HG03159 (cell line): ENCODE data around the gene GLYAT.

Source experiments
- ATAC-seq: cut with Tn5 transposase; IDR thresholded peaks from one replicate; pipeline ENCODE4 v1.9.1; 2021; ENCODE audit warnings: mild to moderate bottlenecking, moderate library complexity; ENCODE audit not compliant: unreplicated experiment

Gene GLYAT, protein sequence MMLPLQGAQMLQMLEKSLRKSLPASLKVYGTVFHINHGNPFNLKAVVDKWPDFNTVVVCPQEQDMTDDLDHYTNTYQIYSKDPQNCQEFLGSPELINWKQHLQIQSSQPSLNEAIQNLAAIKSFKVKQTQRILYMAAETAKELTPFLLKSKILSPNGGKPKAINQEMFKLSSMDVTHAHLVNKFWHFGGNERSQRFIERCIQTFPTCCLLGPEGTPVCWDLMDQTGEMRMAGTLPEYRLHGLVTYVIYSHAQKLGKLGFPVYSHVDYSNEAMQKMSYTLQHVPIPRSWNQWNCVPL

DNA sequence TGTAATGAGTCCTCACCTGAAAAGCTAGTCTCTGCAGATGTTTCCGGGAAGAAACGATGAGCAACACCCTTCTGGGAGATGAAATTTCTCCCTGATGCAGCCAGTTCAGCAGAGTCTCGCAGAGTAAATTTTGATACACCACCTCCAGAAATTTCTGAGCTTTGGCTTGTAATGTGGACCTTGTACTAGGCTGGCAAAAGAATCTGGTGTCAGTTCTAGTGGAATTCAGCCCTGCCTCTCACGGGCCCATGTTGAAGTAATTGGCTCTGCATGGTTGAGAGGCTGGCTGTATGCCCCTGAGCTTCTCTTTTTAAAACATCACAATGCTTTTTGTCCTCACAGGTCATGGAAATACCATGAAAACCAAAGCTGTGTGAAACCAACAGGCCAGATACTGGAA is at the start of gene GLYAT:
Gene GLYAT (minus strand): TSS at position 125 of the 400 bp plus-strand sequence. CDS start 7,447 bp downstream, outside the sequence.
- ATAC-seq, result no peak

DNA sequence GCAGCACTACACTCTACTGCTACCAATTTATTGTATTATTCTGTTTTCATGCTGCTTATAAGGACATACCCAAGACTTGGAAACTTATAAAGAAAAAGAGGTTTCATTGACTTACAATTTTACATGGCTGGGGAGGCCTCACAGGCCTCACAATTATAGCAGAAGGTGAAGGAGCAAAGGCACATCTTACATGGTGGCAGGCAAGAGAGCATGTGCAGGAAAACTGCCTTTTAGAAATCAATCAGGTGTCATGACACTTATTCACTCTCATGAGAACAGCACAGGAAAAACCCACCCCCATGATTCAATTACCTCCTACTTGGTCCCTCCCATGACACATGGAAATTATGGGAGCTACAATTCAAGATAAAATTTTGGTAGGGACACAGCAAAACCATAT is 49.6 kb upstream of the GLYAT start:
- no peak for ATAC-seq

DNA sequence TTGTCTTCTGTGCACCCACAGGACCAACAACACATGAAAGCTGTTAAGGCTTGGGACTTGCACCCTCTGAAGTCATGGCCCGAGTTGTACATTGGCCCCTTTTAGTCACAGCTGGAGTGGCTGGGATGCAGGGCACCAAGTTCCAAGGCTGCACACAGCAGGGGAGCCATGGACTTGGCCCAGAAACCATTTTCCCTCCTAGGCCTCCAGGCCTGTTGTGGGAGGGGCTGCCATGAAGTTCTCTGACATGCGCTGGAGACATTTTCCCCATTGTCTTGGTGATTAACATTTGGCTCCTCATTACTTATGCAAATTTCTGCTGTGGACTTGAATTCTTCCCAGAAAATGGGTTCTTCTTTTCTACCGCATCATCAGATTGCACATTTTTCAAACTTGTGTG is 48.8 kb upstream of the GLYAT start:
- no peak for ATAC-seq

DNA sequence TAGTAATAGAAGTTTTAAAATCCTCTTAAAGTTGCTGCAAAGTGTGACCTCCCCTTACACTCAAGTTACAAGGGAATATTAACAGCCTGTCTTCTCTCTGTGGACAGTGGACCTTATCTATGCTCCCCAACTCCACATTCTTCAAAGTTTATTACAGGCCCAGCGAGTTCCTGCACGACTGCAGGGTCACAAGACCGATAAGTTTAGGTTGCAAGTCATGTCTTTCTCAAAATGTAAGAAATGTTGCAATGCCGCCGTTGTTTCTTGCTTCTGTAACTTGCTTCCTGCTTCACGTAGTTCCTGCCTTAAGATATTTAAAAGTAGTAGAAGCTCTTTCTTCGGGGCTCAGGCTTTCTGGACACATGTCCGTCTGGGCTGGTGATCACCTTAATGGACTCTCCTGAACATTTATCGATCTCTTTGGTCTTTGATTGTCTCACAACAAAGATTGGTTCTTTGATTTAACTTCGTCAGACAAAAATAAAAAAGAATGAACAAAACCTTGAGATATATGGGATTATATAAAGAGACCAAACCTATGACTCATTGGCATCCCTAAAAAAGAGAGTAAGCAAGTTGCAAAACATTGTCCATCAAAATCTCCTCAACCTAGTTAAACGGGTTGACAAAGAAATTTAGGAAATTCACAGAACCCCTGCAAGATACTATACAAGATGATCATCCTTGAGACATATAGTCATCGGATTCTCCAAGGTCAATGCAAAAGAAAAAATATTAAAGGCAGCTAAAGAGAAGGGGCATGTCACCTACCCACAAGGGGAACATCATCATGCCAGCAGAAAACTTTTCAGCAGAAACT is 45.4 kb upstream of the GLYAT start:
- no peak for ATAC-seq

DNA sequence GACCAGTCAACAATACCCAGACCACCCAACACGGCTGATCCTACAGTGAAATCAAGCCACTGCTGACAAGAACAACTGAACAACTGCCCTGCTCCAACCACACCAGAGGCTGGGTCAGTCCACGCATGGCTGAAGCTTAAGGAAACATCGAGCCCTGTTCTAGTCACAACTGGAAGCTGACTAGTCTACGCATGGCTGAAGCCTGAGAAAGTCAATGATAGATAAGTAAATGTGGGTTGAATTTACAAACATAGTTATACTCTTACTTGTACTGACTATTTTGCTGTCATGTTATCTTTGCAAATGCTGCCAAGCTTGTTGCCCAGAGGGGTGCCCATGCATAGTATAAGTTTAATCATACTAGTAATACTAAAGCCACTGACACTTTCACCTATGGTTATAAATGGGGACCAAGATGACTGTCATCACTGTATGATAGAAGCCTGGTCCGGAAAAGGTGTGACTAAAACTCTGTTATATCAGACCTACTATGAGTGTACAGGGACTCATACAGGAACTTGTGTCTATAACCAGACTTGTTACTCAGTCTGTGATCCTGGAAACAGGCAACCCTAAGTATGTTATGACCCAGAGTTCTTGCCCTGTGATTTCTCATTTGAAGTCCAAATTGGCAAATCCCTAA is 43.4 kb upstream of the GLYAT start:
- ATAC-seq, result no peak

DNA sequence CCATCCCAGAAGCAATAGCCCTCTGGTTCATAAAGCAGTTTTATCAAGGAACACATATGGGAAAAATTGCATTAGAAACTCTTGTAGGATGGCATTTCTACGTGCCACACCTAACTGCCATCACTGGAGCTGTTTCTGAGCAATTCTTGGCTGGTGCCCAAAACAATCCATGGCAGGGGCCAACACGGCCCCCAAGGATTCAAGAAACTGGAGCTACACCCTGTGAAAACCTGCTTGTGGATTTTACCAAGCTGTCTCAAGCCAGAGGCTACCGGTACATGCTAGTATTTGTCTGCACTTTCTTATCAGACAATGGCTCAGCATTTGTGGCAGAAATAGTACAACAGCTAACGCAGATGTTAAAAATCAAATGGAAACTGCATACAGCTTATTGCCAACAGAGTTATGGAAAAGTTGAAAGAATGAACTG is 42.4 kb upstream of the GLYAT start:
- ATAC-seq, result no peak

DNA sequence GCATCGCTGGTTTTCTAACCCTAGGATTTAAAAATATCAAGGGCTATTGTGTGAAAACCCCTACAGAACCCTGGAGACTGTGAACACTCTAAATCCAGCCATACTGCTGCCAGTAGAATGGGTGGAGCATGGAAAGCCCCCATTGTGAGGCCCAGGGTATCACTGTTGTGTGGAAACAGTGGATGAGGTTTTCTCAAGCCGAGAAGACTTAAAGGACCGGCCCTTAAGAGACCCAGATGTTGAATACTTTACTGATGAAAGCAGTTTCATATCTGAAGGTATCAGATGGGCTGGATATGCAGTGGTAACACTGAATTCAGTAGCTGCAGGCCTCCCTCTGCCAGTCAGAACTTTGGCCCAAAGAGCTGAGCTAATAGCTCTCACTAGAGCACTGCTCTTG is 41.6 kb upstream of the GLYAT start:
- ATAC-seq, result no peak

DNA sequence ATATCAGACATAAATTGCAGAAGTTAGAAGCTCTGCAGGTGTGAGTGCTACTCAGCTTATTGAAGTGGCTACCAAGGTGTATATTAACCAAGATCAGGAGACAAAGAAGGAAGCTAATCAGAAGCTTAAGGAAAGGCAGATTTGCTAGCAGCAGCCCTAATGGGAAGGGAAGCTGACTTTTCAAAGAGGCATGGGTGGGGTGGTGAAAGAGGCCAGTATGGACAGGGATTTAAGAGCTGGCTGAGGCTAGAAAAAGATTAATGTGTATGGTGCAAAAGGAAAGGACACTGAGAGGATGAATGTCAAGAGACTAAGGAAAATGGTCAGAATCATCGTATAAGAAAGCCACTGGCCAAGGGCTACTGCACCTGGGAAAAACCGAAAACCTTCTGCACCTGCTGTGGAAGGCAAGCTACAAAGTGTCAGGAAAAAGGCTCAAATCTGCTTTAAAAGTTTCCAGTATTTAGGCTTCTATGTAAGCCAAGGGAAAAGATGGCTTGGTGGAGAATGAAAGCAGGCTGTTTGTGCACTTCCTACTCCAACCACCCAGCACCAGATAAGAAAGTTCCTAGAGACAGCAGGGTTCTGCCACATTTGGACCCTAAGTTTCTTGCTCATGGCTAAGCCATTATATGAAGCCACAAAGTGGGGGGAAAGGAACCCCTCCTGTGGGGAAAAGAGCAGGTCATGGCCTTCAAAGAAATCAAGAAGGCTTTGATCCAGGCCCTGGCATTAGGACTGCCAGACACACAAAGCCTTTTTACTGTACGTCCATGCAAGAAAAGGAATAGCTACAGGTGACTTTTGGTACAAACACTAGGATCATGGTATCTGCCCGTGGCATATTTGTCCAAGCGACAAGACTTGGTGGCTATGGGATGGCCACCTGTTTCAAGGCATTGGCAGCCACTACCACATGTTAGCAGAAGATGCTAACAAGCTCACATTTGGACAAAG is 40.9 kb upstream of the GLYAT start:
- no peak for ATAC-seq

DNA sequence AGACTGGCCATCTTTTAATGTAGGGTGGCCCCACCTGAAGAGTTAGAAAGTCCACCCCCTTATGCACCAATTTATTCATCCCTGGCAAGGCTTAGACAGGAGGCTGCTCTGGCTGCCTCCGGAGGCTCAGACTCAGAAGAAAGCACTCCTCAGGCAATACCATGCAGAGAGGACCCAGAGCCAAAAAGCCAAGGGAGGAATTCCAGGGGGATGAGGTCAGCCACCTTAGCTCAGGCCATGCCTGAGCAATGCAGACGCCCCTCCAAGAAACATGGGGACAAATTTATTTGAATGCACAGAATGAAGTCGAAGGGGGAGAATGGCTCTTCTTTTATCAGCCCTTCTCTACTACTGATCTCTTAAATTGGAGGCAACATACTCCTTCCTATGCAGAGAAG is 39.7 kb upstream of the GLYAT start:
- ATAC-seq, result no peak

DNA sequence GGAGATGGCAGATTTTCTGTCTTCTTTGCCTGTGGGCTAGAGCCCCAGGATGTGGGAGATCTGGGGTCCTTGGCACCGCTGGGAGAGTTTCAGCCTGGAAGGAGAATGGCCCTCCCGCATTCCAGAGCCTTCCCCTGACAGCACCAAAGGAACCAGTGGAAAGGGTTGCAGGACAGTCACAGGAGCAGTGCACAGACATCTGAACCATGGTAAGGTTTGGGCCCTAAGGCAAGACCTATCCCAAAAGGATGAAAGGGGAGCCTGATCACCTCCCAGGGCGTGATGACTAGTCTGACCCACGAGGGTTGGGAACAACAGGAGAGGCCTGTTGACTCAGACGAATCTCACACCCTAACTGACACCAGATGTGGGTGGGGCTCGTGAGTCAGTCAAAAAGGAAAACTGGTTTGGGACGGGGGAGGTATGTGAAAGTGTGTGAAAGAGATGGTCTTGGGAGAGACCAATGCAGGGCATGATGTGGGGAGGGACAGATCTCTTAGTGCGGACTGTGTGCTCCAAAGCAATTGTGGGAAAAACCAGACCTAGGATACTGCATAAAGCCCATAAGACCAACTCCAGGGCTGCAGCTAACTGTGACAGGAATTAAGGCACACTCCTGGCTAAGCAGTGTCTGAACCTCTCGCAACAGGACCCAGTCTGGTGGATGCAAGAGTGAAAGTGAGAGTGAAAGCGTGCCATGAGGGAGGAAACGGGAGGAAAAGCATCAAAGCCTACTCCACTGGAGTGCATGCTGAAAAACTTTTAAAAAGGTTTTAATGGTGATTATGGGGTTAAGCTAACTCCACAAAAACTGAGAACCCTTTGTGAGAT is 39.1 kb upstream of the GLYAT start:
- ATAC-seq, result no peak

DNA sequence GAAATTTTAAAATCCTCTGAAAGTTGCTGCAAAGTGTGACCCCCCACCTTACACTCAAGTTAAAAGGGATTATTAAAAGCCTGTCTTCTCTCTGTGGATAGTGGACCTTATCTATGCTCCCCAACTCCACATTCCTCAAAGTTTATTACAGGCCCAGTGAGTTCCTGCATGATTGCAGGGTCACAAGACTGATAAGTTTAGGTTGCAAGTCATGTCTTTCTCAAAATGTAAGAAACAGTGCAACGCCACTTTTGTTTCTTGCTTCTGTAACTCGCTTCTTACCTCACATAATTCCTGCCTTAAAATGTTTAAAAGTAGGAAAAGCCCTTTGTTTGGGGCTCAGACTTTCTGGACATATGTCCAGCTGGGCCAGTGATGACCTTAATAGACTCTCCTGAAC is 38.4 kb upstream of the GLYAT start:
- no peak for ATAC-seq

DNA sequence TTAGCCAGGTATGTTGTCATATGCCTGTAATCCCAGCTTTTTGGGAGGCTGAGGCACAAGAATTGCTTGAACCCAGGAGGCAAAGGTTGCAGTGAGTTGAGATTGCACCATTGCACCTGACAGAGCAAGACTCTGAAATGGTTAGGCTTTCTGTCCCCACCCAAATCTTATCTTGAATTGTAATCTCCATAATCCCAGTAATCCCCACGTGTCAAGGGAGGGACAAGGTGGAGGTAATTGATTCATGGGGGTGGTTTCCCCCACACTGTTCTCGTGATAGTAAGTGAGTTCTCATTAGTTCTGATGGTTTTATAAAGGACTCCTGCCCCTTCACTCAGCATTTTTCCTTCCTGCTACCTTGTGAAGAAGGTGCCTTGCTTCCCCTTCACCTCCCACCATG is 37.6 kb upstream of the GLYAT start:
- ATAC-seq, result no peak

DNA sequence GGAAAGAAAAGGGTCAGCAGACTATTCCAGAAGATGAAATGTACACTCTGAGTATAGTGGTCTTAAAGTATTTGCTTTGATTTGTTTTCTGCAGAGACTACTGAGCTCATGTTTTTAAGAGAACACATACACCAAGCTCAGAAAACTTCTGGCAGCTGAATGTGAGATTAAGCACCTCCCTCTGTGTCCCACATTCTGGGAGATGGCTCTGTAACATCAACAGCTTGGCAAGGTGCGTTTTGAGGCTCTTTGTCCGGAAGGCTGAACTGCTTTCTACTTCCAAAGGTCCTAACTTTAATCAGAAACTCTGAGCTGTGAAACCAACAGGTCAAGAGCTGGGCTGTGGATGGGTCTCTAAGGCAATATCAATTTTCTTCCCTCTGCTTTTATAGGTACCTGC is 36.4 kb upstream of the GLYAT start:
- no peak for ATAC-seq

DNA sequence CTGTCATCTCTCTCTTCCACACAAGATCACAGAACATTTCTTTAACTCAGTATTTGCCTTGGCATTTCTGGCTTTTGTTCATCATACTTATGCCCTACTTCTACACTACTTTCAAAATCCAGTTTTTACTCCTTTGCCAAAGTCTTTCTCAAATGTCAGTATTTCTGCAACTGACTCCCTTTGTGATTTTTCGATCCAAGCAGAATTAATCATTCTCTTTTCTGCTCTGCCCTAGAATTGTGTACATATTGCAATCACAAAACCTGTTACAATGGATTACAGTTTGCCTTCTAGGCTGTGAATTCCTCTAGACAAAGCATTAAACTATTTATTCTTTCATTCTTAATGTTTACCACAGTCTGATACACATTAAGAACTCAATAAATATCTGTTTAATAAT is 33.3 kb upstream of the GLYAT start:
- ATAC-seq, result no peak

DNA sequence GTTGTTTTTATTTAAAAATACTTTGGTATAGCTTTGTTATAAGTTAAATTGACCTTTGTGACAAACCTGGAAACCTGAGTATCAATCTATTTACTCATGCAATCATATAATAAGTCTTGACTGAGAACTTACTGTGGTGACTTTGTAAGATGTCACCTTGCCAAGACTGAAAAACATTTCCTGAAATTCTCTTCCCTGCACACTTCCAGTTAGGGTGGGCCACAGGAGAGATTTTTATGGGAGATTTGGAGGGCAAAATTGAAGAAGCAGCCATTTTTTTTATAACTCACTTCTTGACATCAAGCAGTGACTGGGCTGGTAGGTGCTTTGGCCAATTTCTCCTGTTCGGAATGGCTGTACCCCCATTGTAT is 31.4 kb upstream of the GLYAT start:
- no peak for ATAC-seq

DNA sequence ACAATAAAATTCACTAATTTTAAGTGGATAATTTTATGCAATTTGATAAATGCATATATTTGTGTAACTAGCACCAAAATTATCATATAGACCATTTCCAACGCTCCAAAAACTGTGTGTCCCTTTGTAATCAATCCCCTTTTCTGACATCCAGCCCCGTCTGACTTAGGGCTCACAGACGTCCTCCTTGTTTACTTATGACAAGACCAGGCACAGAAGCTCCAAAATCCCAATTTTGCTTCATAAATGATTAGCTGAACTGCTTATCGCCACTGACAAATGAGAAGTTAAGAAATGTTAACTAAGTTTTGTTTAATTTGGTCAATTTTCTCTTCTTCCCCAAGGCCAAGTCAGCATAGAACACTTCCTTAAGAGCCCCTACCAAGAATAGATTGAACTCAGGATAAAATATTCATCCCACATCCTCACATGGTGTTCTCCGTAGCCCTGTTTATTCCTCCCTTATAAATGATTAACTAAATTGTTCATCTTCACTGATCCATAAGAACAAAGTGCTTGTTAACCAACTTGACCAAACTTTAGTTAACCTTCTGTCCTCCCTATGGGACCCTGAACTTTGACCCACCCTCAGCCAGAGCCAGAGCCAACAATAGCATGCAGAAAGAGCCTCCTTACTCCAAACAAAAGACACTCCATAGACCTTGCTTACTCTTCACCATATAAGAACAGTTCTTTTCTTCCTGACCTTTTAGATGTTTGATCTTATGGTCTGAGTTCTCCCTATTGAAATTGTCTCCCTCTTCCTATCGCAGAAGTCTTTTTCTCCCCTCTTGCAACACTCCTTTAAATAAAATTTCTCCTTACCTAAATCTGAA is 30.8 kb upstream of the GLYAT start:
- ATAC-seq, result no peak

DNA sequence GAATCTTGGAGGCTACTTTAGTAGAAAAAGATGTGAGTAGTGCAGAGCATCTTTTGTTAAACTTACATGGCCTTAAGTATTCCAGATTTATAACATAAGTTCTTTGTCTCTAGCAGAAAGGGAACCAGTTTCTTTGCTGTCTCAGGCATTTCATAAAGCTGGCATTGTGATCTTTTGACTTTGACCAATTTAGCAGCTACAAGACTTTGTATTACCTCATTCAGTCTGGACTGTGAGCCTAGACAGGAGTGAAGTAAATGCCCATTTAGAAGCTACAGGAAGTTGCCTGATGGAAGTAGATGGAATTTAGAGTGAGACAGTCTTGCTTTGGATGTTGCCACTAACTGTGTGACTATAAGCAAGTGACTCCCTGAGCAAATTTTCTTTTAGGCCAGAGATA is 25.7 kb upstream of the GLYAT start:
- no peak for ATAC-seq

DNA sequence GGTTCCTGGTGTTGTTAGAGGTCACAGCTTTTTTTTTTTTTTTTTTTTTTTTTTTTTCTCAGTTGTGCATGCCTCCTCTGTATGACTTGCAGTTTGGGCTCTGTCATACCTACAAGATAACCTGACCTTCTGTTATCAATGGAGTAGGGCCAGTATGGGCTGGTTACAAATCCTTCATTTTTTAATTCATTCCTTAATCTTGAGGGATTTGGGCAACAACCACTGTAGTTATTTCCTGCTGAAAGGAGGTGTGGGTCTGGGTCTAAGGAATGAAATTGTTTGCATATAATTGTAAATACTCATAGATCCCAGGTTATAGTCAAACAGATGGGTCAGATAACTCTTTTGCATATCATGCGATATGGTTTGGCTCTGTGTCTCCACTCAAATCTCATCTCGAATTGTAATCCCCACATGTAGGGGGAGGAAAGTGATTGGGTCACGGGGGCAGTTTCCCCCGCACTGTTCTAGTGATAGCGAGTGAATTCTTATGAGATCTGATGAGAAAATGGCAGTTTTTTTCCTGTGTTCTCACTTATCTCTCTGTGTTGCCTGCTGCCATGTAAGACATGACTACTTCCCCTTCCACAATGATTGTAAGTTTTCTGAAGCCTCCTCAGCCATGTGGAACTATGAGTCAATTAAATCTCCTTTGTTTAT is 14.1 kb upstream of the GLYAT start:
- ATAC-seq, result no peak
